Stimulated activated CD4-positive, alpha-beta T cell treated with anti-CD3 and anti-CD28 coated beads, Interleukin-12 subunit alpha, Interleukin-12 subunit beta, amount 100 ng/mL, for 48 hours (primary cell): ENCODE data around the gene TASOR.
"Not testable (repeated sequence)": the region's sequence is repeated elsewhere in the genome, so short reads cannot be mapped to it uniquely, and the experiment has no call there.

Experiments
- DNase-seq, 3 donors: peaks; one replicate each; pipeline ENCODE4 v3.0.0-alpha.2; 2020; ENCODE audit warnings: low read depth in 2 of 3, low spot score in 1 of 3

Gene TASOR, protein sequence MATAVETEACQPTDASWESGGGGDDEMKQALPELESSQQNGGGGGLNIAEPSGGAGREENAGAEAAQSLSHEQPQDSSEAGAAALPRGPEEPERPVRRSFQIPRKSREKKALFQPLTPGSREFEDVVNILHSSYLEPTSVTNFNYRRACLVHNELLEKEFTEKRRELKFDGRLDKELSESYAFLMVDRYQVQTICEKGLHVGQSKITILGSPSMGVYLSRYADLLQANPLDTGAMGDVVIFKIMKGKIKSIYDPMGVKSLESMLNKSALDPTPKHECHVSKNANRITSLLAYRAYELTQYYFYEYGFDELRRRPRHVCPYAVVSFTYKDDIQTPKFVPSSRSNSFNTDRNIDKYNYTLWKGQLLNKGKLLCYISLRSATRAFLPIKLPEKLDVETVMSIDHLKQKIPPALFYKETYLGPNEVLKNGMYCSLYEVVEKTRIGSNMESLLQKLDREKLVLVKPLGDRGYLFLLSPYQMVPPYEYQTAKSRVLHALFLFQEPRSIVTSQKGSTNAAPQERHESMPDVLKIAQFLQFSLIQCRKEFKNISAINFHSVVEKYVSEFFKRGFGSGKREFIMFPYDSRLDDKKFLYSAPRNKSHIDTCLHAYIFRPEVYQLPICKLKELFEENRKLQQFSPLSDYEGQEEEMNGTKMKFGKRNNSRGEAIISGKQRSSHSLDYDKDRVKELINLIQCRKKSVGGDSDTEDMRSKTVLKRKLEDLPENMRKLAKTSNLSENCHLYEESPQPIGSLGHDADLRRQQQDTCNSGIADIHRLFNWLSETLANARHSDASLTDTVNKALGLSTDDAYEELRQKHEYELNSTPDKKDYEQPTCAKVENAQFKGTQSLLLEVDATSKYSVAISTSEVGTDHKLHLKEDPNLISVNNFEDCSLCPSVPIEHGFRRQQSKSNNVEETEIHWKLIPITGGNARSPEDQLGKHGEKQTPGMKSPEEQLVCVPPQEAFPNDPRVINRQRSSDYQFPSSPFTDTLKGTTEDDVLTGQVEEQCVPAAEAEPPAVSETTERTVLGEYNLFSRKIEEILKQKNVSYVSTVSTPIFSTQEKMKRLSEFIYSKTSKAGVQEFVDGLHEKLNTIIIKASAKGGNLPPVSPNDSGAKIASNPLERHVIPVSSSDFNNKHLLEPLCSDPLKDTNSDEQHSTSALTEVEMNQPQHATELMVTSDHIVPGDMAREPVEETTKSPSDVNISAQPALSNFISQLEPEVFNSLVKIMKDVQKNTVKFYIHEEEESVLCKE (N-terminal part only)

GRCh38 chr3:56683122-56683817, at the start of gene TASOR:
TASOR (minus strand) TSS chr3:56683265; CDS start chr3:56683006, 259 bp downstream.
- peak; percentile 74 to 82 (median 78) for DNase-seq

DNA sequence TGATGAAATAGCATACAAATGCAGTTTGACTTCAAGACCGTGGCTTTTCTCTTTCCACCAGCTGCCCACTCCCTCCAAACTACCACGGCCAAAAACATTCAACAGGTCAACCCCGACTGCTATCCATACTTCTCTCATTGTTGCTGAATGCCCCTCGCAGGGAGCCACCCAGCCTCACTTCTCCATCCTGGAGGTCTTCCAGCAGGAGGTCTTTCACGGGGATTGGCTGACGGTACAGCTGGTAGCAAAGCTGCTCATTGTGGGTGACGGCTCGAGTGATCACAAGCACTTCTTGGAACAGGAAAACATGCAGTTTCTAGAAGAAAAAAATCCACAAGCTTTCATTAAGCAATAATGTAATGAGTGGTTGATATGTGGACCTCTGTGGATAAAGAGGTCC, 49.0 kb upstream of the TASOR start:
- DNase-seq: no peak

GRCh38 chr3:56725175-56725574, 42.1 kb upstream of the TASOR start:
- peak; percentile 43 to 60 (median 58) for DNase-seq

GRCh38 chr3:56724676-56725075, 41.6 kb upstream of the TASOR start:
- no peak for DNase-seq

DNA sequence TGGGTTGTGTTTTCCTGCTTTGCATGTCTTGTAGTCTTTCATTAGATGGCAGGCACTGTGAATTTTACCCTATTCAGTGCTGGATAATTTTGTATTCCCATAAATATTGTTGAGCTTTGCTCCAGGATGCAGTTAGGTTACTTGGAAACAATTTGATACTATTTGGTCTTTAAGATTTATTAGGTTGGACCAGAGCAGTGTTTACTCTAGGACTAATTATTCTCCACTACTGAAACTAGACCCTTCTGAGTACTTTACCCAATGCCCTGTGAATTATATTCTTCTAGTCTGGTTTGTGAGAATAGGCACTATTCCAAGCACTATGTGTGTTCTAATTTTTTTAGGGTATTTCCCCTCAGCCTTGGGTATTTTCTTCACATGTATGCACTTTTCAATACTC, 37.8 kb upstream of the TASOR start:
- DNase-seq: no peak

GRCh38 chr3:56718809-56719208, 35.7 kb upstream of the TASOR start:
- not testable (repeated sequence) for DNase-seq

- DNase-seq: no peak
Measured at GRCh38 chr3:56711344-56711743, 28.3 kb upstream of the TASOR start.

- DNase-seq: not testable (repeated sequence)
Measured at GRCh38 chr3:56707412-56707811, 24.3 kb upstream of the TASOR start.

GRCh38 chr3:56706629-56707028, 23.6 kb upstream of the TASOR start:
- DNase-seq: no peak

GRCh38 chr3:56704706-56705105, 21.6 kb upstream of the TASOR start:
- no peak for DNase-seq

GRCh38 chr3:56702490-56703315, 19.6 kb upstream of the TASOR start:
- DNase-seq: peak in 2 of 3 donors; percentile 23 to 56

DNA sequence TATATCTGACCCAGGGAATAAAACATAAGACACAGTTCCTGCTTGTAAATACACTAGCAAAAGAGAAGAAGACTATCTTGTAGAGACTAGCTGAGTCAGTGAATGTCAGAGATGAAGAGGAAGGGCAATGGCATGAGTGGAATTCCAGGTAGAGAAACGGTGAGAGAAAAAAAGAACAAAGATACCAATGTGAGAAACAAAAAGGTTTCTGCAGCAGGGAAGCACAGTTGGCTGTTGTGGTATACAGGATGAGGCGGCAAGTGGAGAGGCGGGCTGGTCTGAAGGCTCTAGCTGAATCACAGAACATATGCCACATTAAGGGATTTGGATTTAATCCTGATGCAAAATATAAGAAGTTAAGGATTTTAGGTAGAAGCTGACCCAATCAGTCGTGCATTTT, 17.1 kb upstream of the TASOR start:
- no peak for DNase-seq

DNA sequence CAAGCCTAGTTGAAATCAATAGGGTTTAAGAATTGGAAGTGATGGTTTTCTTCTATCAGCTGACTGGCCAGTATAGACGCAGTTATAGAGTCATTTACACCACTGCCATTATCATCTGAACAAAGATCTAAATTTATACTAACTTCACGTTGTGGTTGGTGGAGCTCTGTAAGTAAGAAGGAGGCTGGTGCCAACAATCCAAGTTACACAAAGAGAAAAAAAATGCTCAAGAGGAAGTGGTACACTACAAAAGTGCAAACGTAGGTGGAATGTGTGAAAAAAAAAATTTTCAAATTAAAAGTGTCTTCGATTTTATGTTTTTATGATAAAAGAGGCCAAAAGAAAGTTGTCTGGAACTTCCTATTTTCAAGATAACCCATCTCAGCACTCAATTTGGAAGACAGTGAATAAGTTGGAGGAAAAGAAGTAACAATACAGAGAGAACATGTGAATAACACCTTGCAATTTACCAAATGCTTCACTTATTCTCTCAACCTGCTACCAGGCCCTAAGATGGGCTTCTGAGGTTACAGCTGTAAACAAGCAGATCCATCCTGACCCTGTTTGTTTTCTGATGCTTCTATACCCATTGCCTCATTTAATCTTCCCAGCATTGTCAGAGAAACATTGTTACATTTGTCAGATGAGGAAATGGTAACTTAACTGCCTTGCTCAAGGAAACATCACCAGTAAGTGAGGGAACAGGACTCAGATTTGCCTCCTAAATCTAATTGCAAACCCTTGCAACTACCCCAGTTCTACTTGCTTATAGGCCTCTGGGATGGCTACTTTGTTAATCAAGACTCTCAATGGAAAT, 12.0 kb upstream of the TASOR start:
- no peak for DNase-seq

GRCh38 chr3:56693750-56694149, 10.7 kb upstream of the TASOR start:
- DNase-seq: no peak

GRCh38 chr3:56692520-56693433, 9.7 kb upstream of the TASOR start:
- DNase-seq: not testable (repeated sequence)

DNA sequence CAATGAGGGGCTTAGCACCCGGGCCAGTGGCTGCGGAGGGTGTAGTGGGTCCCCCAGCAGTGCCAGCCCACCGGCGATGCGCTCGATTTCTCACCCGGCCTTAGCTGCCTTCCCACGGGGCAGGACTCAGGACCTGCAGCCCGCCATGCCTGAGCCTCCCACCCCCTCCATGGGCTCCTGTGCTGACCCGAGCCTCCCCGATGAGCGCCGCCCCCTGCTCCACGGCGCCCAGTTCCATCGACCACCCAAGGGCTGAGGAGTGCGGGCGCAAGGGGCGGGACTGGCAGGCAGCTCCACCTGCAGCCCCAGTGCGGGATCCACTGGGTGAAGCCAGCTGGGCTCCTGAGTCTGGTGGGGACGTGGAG, 8.9 kb upstream of the TASOR start:
- not testable (repeated sequence) for DNase-seq

GRCh38 chr3:56691165-56692000, 8.3 kb upstream of the TASOR start:
- DNase-seq: no peak
